Measurements from ENCODE around the gene DNAJB6. TPM values are rescaled to one million over a fixed set of nuclear protein-coding genes. Genes with fewer than 3 reads are reported as not detected.

DNAJB6 gene
- total RNA-seq, 3 donors from 2014 or later = 73.8 to 136 (median 101) TPM

DNA sequence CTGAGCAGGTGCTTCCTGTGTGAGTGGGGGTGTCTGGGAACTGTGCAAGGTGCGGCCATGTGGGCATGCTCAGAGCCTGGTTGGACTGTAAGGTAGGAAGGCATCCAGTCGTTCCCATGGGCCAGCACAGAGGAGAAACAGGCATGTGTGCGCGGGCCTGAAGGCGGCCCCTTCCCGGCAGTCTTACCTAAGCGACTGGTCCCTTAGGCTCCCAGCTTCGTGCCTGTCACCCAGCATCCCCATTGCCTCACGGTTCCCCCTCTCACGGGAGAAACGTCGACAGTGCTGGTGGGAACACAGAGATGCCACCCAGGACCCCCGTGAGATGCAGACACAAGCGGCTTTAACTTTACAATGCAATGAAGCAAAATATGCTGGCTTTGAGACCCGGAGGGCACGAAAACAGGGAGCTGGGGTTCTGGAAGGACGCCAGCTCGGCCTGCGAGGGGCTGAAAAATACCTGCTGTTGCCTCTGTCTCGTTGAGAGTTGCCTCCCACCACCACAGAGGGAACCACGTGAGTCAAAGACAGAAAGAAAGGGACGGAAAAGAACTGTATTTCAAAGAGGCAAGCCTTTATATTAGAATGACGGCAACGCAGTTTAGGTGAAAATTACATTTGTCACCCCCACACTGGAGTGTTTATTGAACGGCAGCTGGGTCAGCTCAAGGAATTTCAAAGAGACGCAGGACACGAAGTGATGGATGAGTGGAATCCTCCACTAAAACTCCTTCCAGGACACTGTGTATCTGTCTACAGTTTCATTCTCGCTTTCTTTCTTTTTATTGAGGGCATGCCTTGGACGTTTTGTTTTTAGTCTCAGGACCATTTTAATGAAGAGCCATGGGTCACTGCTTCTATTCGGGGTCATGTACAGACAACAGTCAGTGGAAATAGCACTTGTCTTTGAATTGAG is 128.4 kb downstream of the DNAJB6 start:
- no peaks in the 10 kb centered on the region for H3K36me3 ChIP-seq
- DNase-seq (ENCODE audit: low spot score in 2 of 2) = no peak
- intact Hi-C loops (cut with DNase I; ENCODE audit: low total_unique reads) = no loop called here
- no peak overlapping the region for H3K27ac ChIP-seq
- TF ChIP-seq POLR2AphosphoS5 (IDR thresholded peaks at IDR 0.05) = no peak
- TF ChIP-seq POLR2A (IDR thresholded peaks at IDR 0.05) = no peak
- TF ChIP-seq, protein P1, sequence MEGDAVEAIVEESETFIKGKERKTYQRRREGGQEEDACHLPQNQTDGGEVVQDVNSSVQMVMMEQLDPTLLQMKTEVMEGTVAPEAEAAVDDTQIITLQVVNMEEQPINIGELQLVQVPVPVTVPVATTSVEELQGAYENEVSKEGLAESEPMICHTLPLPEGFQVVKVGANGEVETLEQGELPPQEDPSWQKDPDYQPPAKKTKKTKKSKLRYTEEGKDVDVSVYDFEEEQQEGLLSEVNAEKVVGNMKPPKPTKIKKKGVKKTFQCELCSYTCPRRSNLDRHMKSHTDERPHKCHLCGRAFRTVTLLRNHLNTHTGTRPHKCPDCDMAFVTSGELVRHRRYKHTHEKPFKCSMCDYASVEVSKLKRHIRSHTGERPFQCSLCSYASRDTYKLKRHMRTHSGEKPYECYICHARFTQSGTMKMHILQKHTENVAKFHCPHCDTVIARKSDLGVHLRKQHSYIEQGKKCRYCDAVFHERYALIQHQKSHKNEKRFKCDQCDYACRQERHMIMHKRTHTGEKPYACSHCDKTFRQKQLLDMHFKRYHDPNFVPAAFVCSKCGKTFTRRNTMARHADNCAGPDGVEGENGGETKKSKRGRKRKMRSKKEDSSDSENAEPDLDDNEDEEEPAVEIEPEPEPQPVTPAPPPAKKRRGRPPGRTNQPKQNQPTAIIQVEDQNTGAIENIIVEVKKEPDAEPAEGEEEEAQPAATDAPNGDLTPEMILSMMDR (IDR thresholded peaks at IDR 0.05) = no peak
- H3K4me1 ChIP-seq = no peaks in the 10 kb centered on the region
- peak overlapping the region in 1 of 3 donors; percentile 7 for H3K4me3 ChIP-seq
- no peaks in the 10 kb centered on the region for H3K9me3 ChIP-seq
- peaks cover 0 to 23% of the 10 kb centered on the region in 2 donors for H3K27me3 ChIP-seq

DNA sequence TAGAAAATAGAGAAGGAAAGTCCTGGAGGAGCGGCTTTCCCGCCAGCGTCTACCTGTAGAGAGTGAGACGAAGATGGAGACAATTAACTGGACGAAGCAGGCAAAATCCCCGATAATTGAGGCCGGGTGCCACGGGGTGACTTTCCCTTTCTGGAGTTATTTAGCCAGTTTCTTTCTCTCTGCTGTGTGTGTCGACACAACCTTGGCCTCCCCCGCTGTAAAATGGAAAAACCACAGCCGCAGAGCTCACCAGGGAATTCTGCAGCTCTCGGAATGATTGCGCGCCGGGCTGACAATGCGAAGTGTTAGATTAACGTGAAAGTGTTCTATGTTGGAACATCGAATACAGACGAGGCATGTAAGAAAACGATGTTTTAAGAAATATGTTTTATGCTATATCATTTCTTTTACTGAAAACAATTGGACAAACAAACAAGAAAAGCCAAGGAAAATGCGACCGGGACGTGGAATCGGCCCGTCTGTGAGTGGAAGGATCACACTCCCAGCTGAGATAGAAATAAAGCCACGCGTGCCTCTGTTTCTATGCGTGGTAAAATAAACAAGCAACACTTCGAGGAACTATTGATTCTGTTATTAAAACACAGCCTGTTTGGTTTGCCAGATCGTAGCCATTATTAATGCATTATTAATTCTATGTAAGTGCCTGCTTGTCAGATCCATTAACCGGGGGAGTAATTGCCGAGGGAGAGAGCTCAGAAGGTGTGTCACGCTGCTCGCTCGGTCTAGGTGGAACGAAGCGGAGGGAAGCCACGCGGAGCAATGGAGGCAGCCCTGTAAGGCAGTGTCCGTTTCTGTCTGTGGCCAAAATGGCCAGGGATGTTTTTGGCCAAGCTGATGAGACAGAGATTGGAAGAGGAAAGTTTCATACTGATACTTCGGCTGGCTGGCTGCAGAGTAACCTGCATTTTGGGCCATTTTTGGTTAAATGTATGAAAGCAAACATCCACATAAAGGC is 129.4 kb downstream of the DNAJB6 start:
- H3K4me3 ChIP-seq = peak overlapping the region in 1 of 3 donors; percentile 7
- intact Hi-C loops (cut with DNase I; ENCODE audit: low total_unique reads) = no loop called here
- H3K36me3 ChIP-seq = no peaks in the 10 kb centered on the region
- H3K9me3 ChIP-seq = no peaks in the 10 kb centered on the region
- peaks cover 0 to 23% of the 10 kb centered on the region in 2 donors for H3K27me3 ChIP-seq
- DNase-seq (ENCODE audit: low spot score in 2 of 2) = no peak
- no peak overlapping the region for H3K27ac ChIP-seq
- TF ChIP-seq, protein P1 (IDR thresholded peaks at IDR 0.05) = no peak
- TF ChIP-seq POLR2A (IDR thresholded peaks at IDR 0.05) (no peak), POLR2AphosphoS5 (IDR thresholded peaks at IDR 0.05) (no peak)
- no peaks in the 10 kb centered on the region for H3K4me1 ChIP-seq

DNA sequence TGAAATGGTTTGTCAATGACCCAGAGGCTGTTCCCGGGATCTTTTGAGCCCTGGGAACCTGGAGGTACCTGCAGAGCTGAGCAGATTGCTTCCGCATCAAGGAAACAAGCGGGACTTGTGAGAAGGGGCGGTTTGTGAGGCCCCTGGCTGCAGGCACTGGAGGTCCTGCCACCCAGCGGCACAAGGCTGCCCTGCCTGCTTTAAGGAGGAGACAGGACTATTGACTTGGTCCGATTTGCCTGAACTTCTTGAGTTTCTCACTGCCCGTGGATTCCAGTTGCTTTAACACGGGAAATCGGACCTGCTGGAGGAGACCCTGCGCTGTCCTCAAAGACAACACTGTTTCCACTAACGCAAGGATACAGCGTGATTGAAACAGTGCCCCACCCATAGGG is 130.1 kb downstream of the DNAJB6 start:
- TF ChIP-seq POLR2A (IDR thresholded peaks at IDR 0.05) = no peak
- TF ChIP-seq POLR2AphosphoS5 (IDR thresholded peaks at IDR 0.05) = no peak
- TF ChIP-seq, protein P1 (IDR thresholded peaks at IDR 0.05) = no peak
- no peaks in the 10 kb centered on the region for H3K36me3 ChIP-seq
- H3K4me1 ChIP-seq = no peaks in the 10 kb centered on the region
- peaks cover 0 to under 1% of the 10 kb centered on the region in 2 donors for H3K9me3 ChIP-seq
- H3K27me3 ChIP-seq = peaks cover 0 to 23% of the 10 kb centered on the region in 2 donors
- no peak overlapping the region for H3K27ac ChIP-seq
- no peak for DNase-seq (ENCODE audit: low spot score in 2 of 2)
- intact Hi-C loops (cut with DNase I; ENCODE audit: low total_unique reads) = no loop called here
- no peak overlapping the region for H3K4me3 ChIP-seq

Other genes starting within 250 kb of the DNAJB6 start
- gene UBE3C, start 198.1 kb upstream of the DNAJB6 start, total RNA-seq = 10 to 100 TPM; 63.0 to 96.4 (median 87.4) TPM